Breast epithelium (tissue), 4 donors: Measurements from ENCODE around the gene BLTP2. TPM values are rescaled to one million over a fixed set of nuclear protein-coding genes. Genes with fewer than 3 reads are reported as not detected.
"Not testable (repeated sequence)": the region's sequence is repeated elsewhere in the genome, so short reads cannot be mapped to it uniquely, and the experiment has no call there.

Source experiments
- DNase-seq, 2 donors: peaks; one replicate each; pipeline ENCODE4 v3.0.0-alpha.2; 2019; ENCODE audit warnings: low spot score in 2 of 2
- H3K27ac ChIP-seq, 2 donors: fragments of 200-600 bp; sonication (generic) in 1 of 2; one replicate each; pipeline ENCODE4 v1.5.1; 2016 to 2019; ENCODE audit warnings: mild to moderate bottlenecking in 1 of 2
- H3K27me3 ChIP-seq, 2 donors: fragments of 200-600 bp; sonication (generic) in 1 of 2; one replicate each; pipeline versions ENCODE4 v1.5.1 to v1.6.0; 2017 to 2019; ENCODE audit warnings: control low read depth in 1 of 2, mild to moderate bottlenecking in 1 of 2
- H3K36me3 ChIP-seq: fragments of 200-600 bp; one replicate; pipeline ENCODE4 v1.5.1; 2019
- H3K4me1 ChIP-seq, 2 donors: fragments of 200-600 bp; sonication (generic); one replicate each; pipeline ENCODE4 v1.5.1; 2016 to 2019; ENCODE audit warnings: control low read depth in 1 of 2
- H3K4me3 ChIP-seq, 3 donors: fragments of 200-600 bp; sonication (generic); 1 replicate in 2 of 3; 2 replicates in 1 of 3; pipeline ENCODE4 v1.5.1; 2016 to 2019; ENCODE audit warnings: mild to moderate bottlenecking in 3 of 3, moderate library complexity in 2 of 3
- H3K9me3 ChIP-seq, 2 donors: fragments of 200-600 bp; sonication (generic) in 1 of 2; one replicate each; pipeline ENCODE4 v1.5.1; 2016 to 2019; ENCODE audit warnings: control low read depth in 1 of 2
- CTCF ChIP-seq, 3 donors: fragments of 450-650 bp; IDR thresholded peaks; one replicate each; pipeline ENCODE4 v1.5.1; 2016 to 2017; ENCODE audit warnings: antibody characterized with exemption in 3 of 3, mild to moderate bottlenecking in 3 of 3, moderate library complexity in 3 of 3
- POLR2A ChIP-seq: fragments of 450-650 bp; IDR thresholded peaks from one replicate; pipeline ENCODE4 v1.6.1; 2016; ENCODE audit warnings: antibody characterized with exemption, mild to moderate bottlenecking, moderate library complexity
- POLR2AphosphoS5 ChIP-seq, 3 donors: sonication (generic); formaldehyde crosslinking; IDR thresholded peaks; one replicate each; pipeline ENCODE4 v1.6.1; 2017; ENCODE audit warnings: antibody characterized with exemption in 3 of 3
- intact Hi-C: fragments of 100-400 bp; cut with DNase I; formaldehyde crosslinking; loops from one replicate; pipeline ENCODE4 v1.15.1; 2023; ENCODE audit warnings: low total_unique reads
- total RNA-seq, 3 donors: library from RNA; depleted of rRNA; stranded (reverse); fragments of >200 nt; gene quantifications; one replicate each; pipeline ENCODE4 v1.1.0, GENCODE V29; 2016

BLTP2 gene
- total RNA-seq, 3 donors from 2014 or later = 107 to 131 (median 107) TPM

GRCh38 chr17:28661635-28662526 lies 16.9 kb upstream of the BLTP2 start, which contains the start of the genes SDF2 and SUPT6H:
Gene SDF2 (minus strand): TSS chr17:28661906. CDS start chr17:28661876, 30 bp downstream.
Gene SUPT6H (plus strand): TSS chr17:28662205. CDS start chr17:28673402, 11,197 bp downstream.
- no peaks in the 10 kb centered on the region for H3K27me3 ChIP-seq
- peak; percentile 85 to 91 for DNase-seq
- peaks cover 0 to 15% of the 10 kb centered on the region in 2 donors for H3K4me1 ChIP-seq
- no peaks in the 10 kb centered on the region for H3K9me3 ChIP-seq
- intact Hi-C loops = no loop called here
- H3K4me3 ChIP-seq = peak within 1 kb of the TSS; percentile 80 to 87 (median 86)
- TF ChIP-seq POLR2AphosphoS5 (IDR thresholded peaks at IDR 0.05) (peak; percentile 93 to 100 (median 94)), CTCF (IDR thresholded peaks at IDR 0.05) (no peak), POLR2A (peak; percentile 90)
- no peaks in the 10 kb centered on the region for H3K36me3 ChIP-seq
- H3K27ac ChIP-seq = peak within 1 kb of the TSS; percentile 97 to 99

DNA sequence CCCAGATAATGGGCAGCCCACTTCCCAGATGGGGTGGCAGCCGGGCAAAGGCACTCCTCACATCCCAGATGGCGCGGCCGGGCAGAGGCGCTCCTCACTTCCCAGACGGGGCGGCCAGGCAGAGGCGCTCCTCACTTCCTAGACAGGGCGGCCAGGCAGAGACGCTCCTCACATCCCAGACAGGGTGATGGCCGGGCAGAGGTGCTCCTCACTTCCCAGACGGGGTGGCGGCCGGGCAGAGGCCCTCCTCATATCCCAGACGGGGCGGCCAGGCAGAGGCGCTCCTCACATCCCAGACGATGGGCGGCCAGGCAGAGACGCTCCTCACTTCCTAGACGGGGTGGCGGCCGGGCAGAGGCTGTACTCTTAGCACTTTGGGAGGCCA lies 14.5 kb upstream of the BLTP2 start:
- H3K27me3 ChIP-seq, intact Hi-C loops, H3K27ac ChIP-seq, H3K36me3 ChIP-seq, DNase-seq, H3K9me3 ChIP-seq, H3K4me3 ChIP-seq: not testable (repeated sequence)
- peaks cover 0 to 13% of the 10 kb centered on the region in 2 donors for H3K4me1 ChIP-seq

- H3K27me3 ChIP-seq, H3K4me1 ChIP-seq, intact Hi-C loops, H3K4me3 ChIP-seq, H3K36me3 ChIP-seq, H3K9me3 ChIP-seq, DNase-seq, H3K27ac ChIP-seq: not testable (repeated sequence)
Observed at GRCh38 chr17:28658766-28659496, 14.0 kb upstream of the BLTP2 start.

GRCh38 chr17:28658342-28658741 lies 13.4 kb upstream of the BLTP2 start:
- H3K36me3 ChIP-seq, H3K4me1 ChIP-seq, H3K27ac ChIP-seq, H3K4me3 ChIP-seq, H3K27me3 ChIP-seq, DNase-seq, H3K9me3 ChIP-seq, intact Hi-C loops: not testable (repeated sequence)

GRCh38 chr17:28657756-28658155 lies 12.8 kb upstream of the BLTP2 start:
- no peaks in the 10 kb centered on the region for H3K36me3 ChIP-seq
- H3K4me1 ChIP-seq = no peaks in the 10 kb centered on the region
- no peaks in the 10 kb centered on the region for H3K27me3 ChIP-seq
- H3K9me3 ChIP-seq = no peaks in the 10 kb centered on the region
- intact Hi-C loops = no loop called here
- TF ChIP-seq POLR2AphosphoS5 (IDR thresholded peaks at IDR 0.05) (no peak), POLR2A (no peak), CTCF (IDR thresholded peaks at IDR 0.05) (no peak)
- H3K27ac ChIP-seq = no peak overlapping the region
- no peak for DNase-seq
- no peak overlapping the region for H3K4me3 ChIP-seq

GRCh38 chr17:28655160-28655559 lies 10.2 kb upstream of the BLTP2 start:
- Histone ChIP-seq H3K36me3 (no peaks in the 10 kb centered on the region), H3K27me3 (no peaks in the 10 kb centered on the region), H3K27ac (no peak overlapping the region), H3K4me1 (no peaks in the 10 kb centered on the region), H3K9me3 (no peaks in the 10 kb centered on the region), H3K4me3 (no peak overlapping the region)
- intact Hi-C loops = no loop called here
- no peak for DNase-seq
- TF ChIP-seq CTCF (IDR thresholded peaks at IDR 0.05) (no peak), POLR2AphosphoS5 (IDR thresholded peaks at IDR 0.05) (no peak), POLR2A (no peak)
